Lower leg skin (tissue), 4 donors: ENCODE results near the gene OR2H2. TPM values are rescaled to one million over a fixed set of nuclear protein-coding genes. Genes with fewer than 3 reads are reported as not detected.

Source experiments
- DNase-seq, 2 donors: peaks; one replicate each; pipeline ENCODE4 v3.0.0-alpha.2; 2019; ENCODE audit warnings: low spot score in 2 of 2
- H3K4me3 ChIP-seq: fragments of 200-600 bp; sonication (generic); 2 replicates; pipeline ENCODE4 v1.5.1; 2017; ENCODE audit warnings: mild to moderate bottlenecking, low read depth; ENCODE audit not compliant: poor library complexity, severe bottlenecking
- POLR2A ChIP-seq, 2 donors: fragments of 450-650 bp; IDR thresholded peaks; one replicate each; pipeline ENCODE4 v1.6.1; 2016 to 2017; ENCODE audit warnings: antibody characterized with exemption in 2 of 2, mild to moderate bottlenecking in 1 of 2, moderate library complexity in 1 of 2
- WGBS, 2 donors: methylation state at CpG; one replicate each; pipeline ENCODE4 v1.1.5; 2018; 5-methylcytosine and 5-hydroxymethylcytosine counted together
- intact Hi-C: fragments of 100-400 bp; cut with DNase I; formaldehyde crosslinking; loops from one replicate; pipeline ENCODE4 v1.15.0; 2023; ENCODE audit warnings: low total_unique reads
- total RNA-seq, 4 donors: library from RNA; depleted of rRNA; stranded (reverse); fragments of >200 nt; gene quantifications; one replicate each; pipeline ENCODE4 v1.1.0, GENCODE V29; 2016
- TF ChIP-seq, protein P1 (sequence below), 3 donors: fragments of 450-650 bp; IDR thresholded peaks; one replicate each; pipeline ENCODE4 v1.5.1; 2016; ENCODE audit warnings: antibody characterized with exemption in 3 of 3, mild to moderate bottlenecking in 3 of 3, moderate library complexity in 2 of 3

The OR2H2 gene
- not detected for total RNA-seq

DNA sequence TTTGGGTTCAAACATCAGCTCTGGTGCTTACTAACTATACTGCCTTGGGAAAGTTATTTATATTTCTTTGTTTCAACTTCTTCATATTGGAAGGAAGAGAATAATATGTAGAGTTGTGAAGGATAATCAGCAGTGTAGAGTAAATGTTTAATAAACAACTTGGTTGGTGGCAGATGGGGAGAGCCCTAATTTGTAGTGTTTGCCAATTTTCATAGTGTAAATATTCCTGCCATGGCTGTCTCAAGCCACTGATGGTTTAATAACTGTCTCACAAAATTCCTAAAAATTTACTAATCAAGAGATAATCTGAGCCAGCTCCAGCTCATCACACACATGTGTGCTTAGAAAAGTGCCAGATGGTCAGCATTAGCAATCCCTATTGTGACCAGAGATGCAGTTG lies at the start of gene OR2H2:
OR2H2 (plus strand) TSS at position 301 of the 400 bp plus-strand sequence. CDS start 2,824 bp downstream, outside the sequence.
- TF ChIP-seq, protein P1, sequence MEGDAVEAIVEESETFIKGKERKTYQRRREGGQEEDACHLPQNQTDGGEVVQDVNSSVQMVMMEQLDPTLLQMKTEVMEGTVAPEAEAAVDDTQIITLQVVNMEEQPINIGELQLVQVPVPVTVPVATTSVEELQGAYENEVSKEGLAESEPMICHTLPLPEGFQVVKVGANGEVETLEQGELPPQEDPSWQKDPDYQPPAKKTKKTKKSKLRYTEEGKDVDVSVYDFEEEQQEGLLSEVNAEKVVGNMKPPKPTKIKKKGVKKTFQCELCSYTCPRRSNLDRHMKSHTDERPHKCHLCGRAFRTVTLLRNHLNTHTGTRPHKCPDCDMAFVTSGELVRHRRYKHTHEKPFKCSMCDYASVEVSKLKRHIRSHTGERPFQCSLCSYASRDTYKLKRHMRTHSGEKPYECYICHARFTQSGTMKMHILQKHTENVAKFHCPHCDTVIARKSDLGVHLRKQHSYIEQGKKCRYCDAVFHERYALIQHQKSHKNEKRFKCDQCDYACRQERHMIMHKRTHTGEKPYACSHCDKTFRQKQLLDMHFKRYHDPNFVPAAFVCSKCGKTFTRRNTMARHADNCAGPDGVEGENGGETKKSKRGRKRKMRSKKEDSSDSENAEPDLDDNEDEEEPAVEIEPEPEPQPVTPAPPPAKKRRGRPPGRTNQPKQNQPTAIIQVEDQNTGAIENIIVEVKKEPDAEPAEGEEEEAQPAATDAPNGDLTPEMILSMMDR (IDR thresholded peaks at IDR 0.05): no peak
- no peak for TF ChIP-seq POLR2A (IDR thresholded peaks at IDR 0.05)
- H3K4me3 ChIP-seq: no peak within 1 kb of the TSS
- intact Hi-C loops: loop anchor here (10.0 kb wide), 1 partner anchor 910 kb away; no protein-coding TSS in a partner anchor
- DNase-seq: no peak

GRCh38 chr6:29537714-29538403 lies 47.1 kb upstream of the OR2H2 start:
- no peak overlapping the region for H3K4me3 ChIP-seq
- DNase-seq: no peak
- intact Hi-C loops: no loop called here
- TF ChIP-seq POLR2A (IDR thresholded peaks at IDR 0.05): no peak
- TF ChIP-seq, protein P1 (IDR thresholded peaks at IDR 0.05): no peak
- 74 to 80% methylated on average over 4 of the region's 4 CpGs for WGBS, 2 donors

GRCh38 chr6:29547573-29547972 lies 37.3 kb upstream of the OR2H2 start:
- no peak overlapping the region for H3K4me3 ChIP-seq
- no peak for TF ChIP-seq POLR2A (IDR thresholded peaks at IDR 0.05)
- TF ChIP-seq, protein P1 (IDR thresholded peaks at IDR 0.05): no peak
- intact Hi-C loops: no loop called here
- 45 to 70% methylated on average over 3 of the region's 3 CpGs for WGBS, 2 donors
- DNase-seq: no peak

DNA sequence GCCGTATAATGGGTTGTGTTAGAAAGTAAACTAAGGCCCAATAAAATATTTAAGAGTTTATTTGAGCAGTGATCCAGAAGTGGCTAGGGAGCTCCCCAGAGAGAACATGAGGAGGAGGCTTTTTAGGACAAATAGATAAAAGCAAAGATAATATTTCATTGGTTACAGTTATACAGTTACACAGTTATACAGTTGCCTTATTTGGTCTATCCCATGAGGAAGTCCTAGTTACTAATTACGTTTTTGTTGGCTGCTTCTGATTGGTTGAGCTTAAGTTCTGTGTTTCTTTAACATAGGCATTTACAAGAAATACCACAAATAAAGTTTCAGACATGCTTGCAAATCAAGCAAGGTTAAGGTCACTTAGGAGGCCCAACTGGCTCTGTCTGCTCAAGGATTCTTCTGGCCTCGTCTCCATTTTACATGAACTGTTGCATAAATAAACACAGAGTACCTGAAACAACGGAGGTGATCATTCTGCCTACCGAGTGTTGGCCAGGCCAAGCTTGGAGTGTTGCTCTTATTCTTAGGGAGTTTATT lies 32.3 kb upstream of the OR2H2 start:
- 30 to 36% methylated on average over 5 of the region's 5 CpGs for WGBS, 2 donors
- no peak for TF ChIP-seq POLR2A (IDR thresholded peaks at IDR 0.05)
- TF ChIP-seq, protein P1 (IDR thresholded peaks at IDR 0.05): no peak
- H3K4me3 ChIP-seq: no peak overlapping the region
- no peak for DNase-seq
- intact Hi-C loops: no loop called here

DNA sequence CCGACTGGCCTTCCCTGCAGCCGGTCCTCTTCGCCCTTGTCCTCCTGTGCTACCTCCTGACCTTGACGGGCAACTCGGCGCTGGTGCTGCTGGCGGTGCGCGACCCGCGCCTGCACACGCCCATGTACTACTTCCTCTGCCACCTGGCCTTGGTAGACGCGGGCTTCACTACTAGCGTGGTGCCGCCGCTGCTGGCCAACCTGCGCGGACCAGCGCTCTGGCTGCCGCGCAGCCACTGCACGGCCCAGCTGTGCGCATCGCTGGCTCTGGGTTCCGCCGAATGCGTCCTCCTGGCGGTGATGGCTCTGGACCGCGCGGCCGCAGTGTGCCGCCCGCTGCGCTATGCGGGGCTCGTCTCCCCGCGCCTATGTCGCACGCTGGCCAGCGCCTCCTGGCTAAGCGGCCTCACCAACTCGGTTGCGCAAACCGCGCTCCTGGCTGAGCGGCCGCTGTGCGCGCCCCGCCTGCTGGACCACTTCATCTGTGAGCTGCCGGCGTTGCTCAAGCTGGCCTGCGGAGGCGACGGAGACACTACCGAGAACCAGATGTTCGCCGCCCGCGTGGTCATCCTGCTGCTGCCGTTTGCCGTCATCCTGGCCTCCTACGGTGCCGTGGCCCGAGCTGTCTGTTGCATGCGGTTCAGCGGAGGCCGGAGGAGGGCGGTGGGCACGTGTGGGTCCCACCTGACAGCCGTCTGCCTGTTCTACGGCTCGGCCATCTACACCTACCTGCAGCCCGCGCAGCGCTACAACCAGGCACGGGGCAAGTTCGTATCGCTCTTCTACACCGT lies 31.5 kb upstream of the OR2H2 start:
- intact Hi-C loops: no loop called here
- no peak overlapping the region for H3K4me3 ChIP-seq
- WGBS, 2 donors: 2 to 7% methylated on average over 28 to 36 of the region's 83 CpGs
- TF ChIP-seq, protein P1 (IDR thresholded peaks at IDR 0.05): no peak
- no peak for TF ChIP-seq POLR2A (IDR thresholded peaks at IDR 0.05)
- peak in 1 of 2 donors; percentile 89 for DNase-seq
